H9 (cell line): ENCODE data around the gene DNM2. TPM values are rescaled to one million over a fixed set of nuclear protein-coding genes. Genes with fewer than 3 reads are reported as not detected.

ENCODE experiments used
- DNase-seq: peaks from one replicate; pipeline ENCODE4 v3.0.0-alpha.2; 2017
- H2AFZ ChIP-seq: one replicate; pipeline ENCODE4 v1.6.1; 2013; ENCODE audit warnings: mild to moderate bottlenecking, low read length, control low read depth, moderate library complexity
- H2AK5ac ChIP-seq: 2 replicates; pipeline ENCODE4 v1.6.1; 2013; ENCODE audit warnings: low read length, control low read depth, mixed read lengths; ENCODE audit not compliant: insufficient read length
- H2BK120ac ChIP-seq: one replicate; pipeline ENCODE4 v1.6.1; 2013; ENCODE audit warnings: low read depth, mild to moderate bottlenecking, low read length, control low read depth, inconsistent platforms; ENCODE audit not compliant: poor library complexity, severe bottlenecking
- H2BK12ac ChIP-seq: 2 replicates; pipeline ENCODE4 v1.6.1; 2013; ENCODE audit warnings: low read length, control low read depth, mixed read lengths, low read depth; ENCODE audit not compliant: insufficient read length
- H2BK15ac ChIP-seq: 2 replicates; pipeline ENCODE4 v1.6.1; 2013; ENCODE audit warnings: low read depth, low read length, control low read depth
- H2BK20ac ChIP-seq: one replicate; pipeline ENCODE4 v1.6.1; 2013; ENCODE audit warnings: low read depth, mild to moderate bottlenecking, low read length, control low read depth, inconsistent platforms; ENCODE audit not compliant: poor library complexity, severe bottlenecking
- H2BK5ac ChIP-seq: 2 replicates; pipeline ENCODE4 v1.6.1; 2013; ENCODE audit warnings: low read length, control low read depth, mixed read lengths; ENCODE audit not compliant: insufficient read length
- H3K14ac ChIP-seq: 2 replicates; pipeline ENCODE4 v1.6.1; 2013; ENCODE audit warnings: low read length, control low read depth; ENCODE audit not compliant: insufficient read depth
- H3K18ac ChIP-seq: 2 replicates; pipeline ENCODE4 v1.6.1; 2013; ENCODE audit warnings: low read depth, mild to moderate bottlenecking, mixed read lengths, low read length, control low read depth; ENCODE audit not compliant: insufficient read length
- H3K23ac ChIP-seq: 2 replicates; pipeline ENCODE4 v1.6.1; 2013; ENCODE audit warnings: low read length, control low read depth, mixed read lengths, low read depth; ENCODE audit not compliant: insufficient read length
- H3K23me2 ChIP-seq: 2 replicates; pipeline ENCODE4 v1.6.1; 2013; ENCODE audit warnings: low read depth, mild to moderate bottlenecking, mixed read lengths, low read length, control low read depth; ENCODE audit not compliant: insufficient read length, poor library complexity, severe bottlenecking
- H3K27ac ChIP-seq: 2 replicates; pipeline ENCODE4 v1.5.1; 2013; ENCODE audit warnings: low read length, control low read depth, mixed read lengths, low read depth; ENCODE audit not compliant: insufficient read length
- H3K27me3 ChIP-seq: 2 replicates; pipeline ENCODE4 v1.6.1; 2013; ENCODE audit warnings: low read length, control low read depth, inconsistent platforms; ENCODE audit not compliant: insufficient read depth
- H3K4ac ChIP-seq: 2 replicates; pipeline ENCODE4 v1.6.1; 2013; ENCODE audit warnings: low read depth, mild to moderate bottlenecking, control low read depth, inconsistent platforms, low read length, moderate library complexity
- H3K4me1 ChIP-seq: 2 replicates; pipeline ENCODE4 v1.6.1; 2013; ENCODE audit warnings: low read length, control low read depth, inconsistent platforms; ENCODE audit not compliant: insufficient read depth
- H3K4me2 ChIP-seq: 2 replicates; pipeline ENCODE4 v1.6.1; 2013; ENCODE audit warnings: low read length, control low read depth, mixed read lengths; ENCODE audit not compliant: insufficient read length, insufficient read depth
- H3K56ac ChIP-seq: 2 replicates; pipeline ENCODE4 v1.6.1; 2013; ENCODE audit warnings: low read depth, mild to moderate bottlenecking, mixed read lengths, low read length, control low read depth; ENCODE audit not compliant: insufficient read length
- H3K79me1 ChIP-seq: 2 replicates; pipeline ENCODE4 v1.6.1; 2013; ENCODE audit warnings: low read depth, mild to moderate bottlenecking, moderate library complexity, low read length, control low read depth, inconsistent platforms; ENCODE audit not compliant: insufficient read depth, poor library complexity, severe bottlenecking
- H3K79me2 ChIP-seq: 2 replicates; pipeline ENCODE4 v1.6.1; 2013; ENCODE audit warnings: low read length, control low read depth, inconsistent platforms; ENCODE audit not compliant: insufficient read depth
- H3K9ac ChIP-seq: 2 replicates; pipeline ENCODE4 v1.6.1; 2013; ENCODE audit warnings: low read length, control low read depth, mixed read lengths; ENCODE audit not compliant: insufficient read length; ENCODE audit errors: extremely low read depth
- H3K9me3 ChIP-seq: one replicate; pipeline ENCODE4 v1.6.1; 2013; ENCODE audit warnings: low read depth, low read length, inconsistent platforms; ENCODE audit not compliant: control insufficient read depth
- H3T11ph ChIP-seq: one replicate; pipeline ENCODE4 v1.6.1; 2013; ENCODE audit warnings: mild to moderate bottlenecking, low read length, control low read depth, inconsistent platforms
- H4K20me1 ChIP-seq: one replicate; pipeline ENCODE4 v1.6.1; 2013; ENCODE audit not compliant: control insufficient read depth, insufficient read length, insufficient read depth
- H4K5ac ChIP-seq: 2 replicates; pipeline ENCODE4 v1.6.1; 2013; ENCODE audit warnings: low read depth, mild to moderate bottlenecking, mixed read lengths, low read length, control low read depth; ENCODE audit not compliant: insufficient read length
- H4K8ac ChIP-seq: replicated peaks from 2 replicates; pipeline ENCODE4 v1.6.1; 2013; ENCODE audit warnings: low read length, control low read depth, mixed read lengths, low read depth; ENCODE audit not compliant: insufficient read length
- H4K91ac ChIP-seq: 2 replicates; pipeline ENCODE4 v1.6.1; 2013; ENCODE audit warnings: low read depth, mild to moderate bottlenecking, moderate library complexity, mixed read lengths, low read length, control low read depth; ENCODE audit not compliant: insufficient read length
- H3K27ac Mint-ChIP-seq, 3 experiments: 2 replicates in 2 of 3; 3 replicates in 1 of 3; pipeline ENCODE4 v1.8.0; 2020 to 2021; ENCODE audit warnings: mixed read lengths in 3 of 3, mild to moderate bottlenecking in 1 of 3, moderate library complexity in 1 of 3
- H3K27me3 Mint-ChIP-seq: 2 replicates; pipeline ENCODE4 v1.8.0; 2021; ENCODE audit warnings: low read depth, mild to moderate bottlenecking, moderate library complexity, mixed read lengths
- H3K36me3 Mint-ChIP-seq, 3 experiments: 2 replicates in 2 of 3; 3 replicates in 1 of 3; pipeline ENCODE4 v1.8.0; 2020 to 2021; ENCODE audit warnings: low read depth in 3 of 3, mixed read lengths in 3 of 3; ENCODE audit not compliant: insufficient read depth in 1 of 3
- H3K4me1 Mint-ChIP-seq, 2 experiments: 2 replicates each; pipeline ENCODE4 v1.8.0; 2020; ENCODE audit warnings: mixed read lengths in 2 of 2
- H3K4me3 Mint-ChIP-seq, 2 experiments: 2 replicates in 1 of 2; 3 replicates in 1 of 2; pipeline ENCODE4 v1.8.0; 2020 to 2021; ENCODE audit warnings: mild to moderate bottlenecking in 2 of 2, mixed read lengths in 2 of 2, moderate library complexity in 1 of 2
- H3K9me3 Mint-ChIP-seq, 2 experiments: 2 replicates in 1 of 2; 3 replicates in 1 of 2; pipeline ENCODE4 v1.8.0; 2020; ENCODE audit warnings: mild to moderate bottlenecking in 2 of 2, mixed read lengths in 2 of 2, moderate library complexity in 1 of 2
- CTCF ChIP-seq: fragments of 200-600 bp; sonication (generic); conservative IDR thresholded peaks from 3 replicates; pipeline ENCODE4 v1.8.0; 2021; ENCODE audit warnings: antibody characterized with exemption, mild to moderate bottlenecking
- WGBS: extraction: QIAGEN DNeasy Blood & Tissue Kit; methylation state at CpG from one replicate; pipeline ENCODE4 v1.1.7; 2013; ENCODE audit warnings: missing lambda C conversion rate, low lambda C conversion rate, mixed read lengths; ENCODE audit not compliant: insufficient read length; ENCODE audit errors: extremely low coverage; 5-methylcytosine and 5-hydroxymethylcytosine counted together
- total RNA-seq: library from RNA; stranded (reverse); gene quantifications from 2 replicates; pipeline ENCODE4 v1.2.1, GENCODE V29; 2021

DNM2 gene
- total RNA-seq, 1 experiment from 2014 or later, result 152 TPM

GRCh38 chr19:10858204-10858828 lies 140.4 kb downstream of the DNM2 start:
- no peak overlapping the region for H3K56ac ChIP-seq
- H3K4ac ChIP-seq, result no peak overlapping the region
- H3K27me3 ChIP-seq, result no peaks in the 10 kb centered on the region
- no peak overlapping the region for H2BK5ac ChIP-seq
- H3K79me1 ChIP-seq, result no peaks in the 10 kb centered on the region
- no peak overlapping the region for H4K5ac ChIP-seq
- H3K23ac ChIP-seq, result no peak overlapping the region
- no peaks in the 10 kb centered on the region for H3K4me1 ChIP-seq
- no peak overlapping the region for H2BK20ac ChIP-seq
- peak; percentile 97 for TF ChIP-seq CTCF
- no peak overlapping the region for H4K91ac ChIP-seq
- no peak overlapping the region for H4K8ac ChIP-seq
- H3K4me2 ChIP-seq, result no peak overlapping the region
- no peak overlapping the region for H2BK120ac ChIP-seq
- H2BK15ac ChIP-seq, result no peak overlapping the region
- DNase-seq, result no peak
- no peaks in the 10 kb centered on the region for H3K79me2 ChIP-seq
- Mint-ChIP-seq H3K27me3 (peaks cover 3% of the 10 kb centered on the region; the same call in 1 of the 2 replicates), H3K4me3 (no peak overlapping the region), H3K36me3 (no peaks in the 10 kb centered on the region), H3K27ac (no peak overlapping the region), H3K4me1 (peaks cover 0 to 14% of the 10 kb centered on the region in 2 experiments; a peak in 2 of 4 replicates), H3K9me3 (no peaks in the 10 kb centered on the region)
- no CpG with 5 or more reads among the region's 4 CpGs for WGBS
- no peak overlapping the region for H2BK12ac ChIP-seq
- no peak overlapping the region for H3T11ph ChIP-seq
- H4K20me1 ChIP-seq, result no peaks in the 10 kb centered on the region
- no peak overlapping the region for H3K9ac ChIP-seq
- no peak overlapping the region for H3K14ac ChIP-seq
- H3K9me3 ChIP-seq, result no peaks in the 10 kb centered on the region
- H2AFZ ChIP-seq, result no peak overlapping the region
- no peak overlapping the region for H2AK5ac ChIP-seq
- H3K23me2 ChIP-seq, result no peaks in the 10 kb centered on the region
- no peak overlapping the region for H3K27ac ChIP-seq
- no peak overlapping the region for H3K18ac ChIP-seq
